Erythroblast (primary cell): ENCODE data around the gene APOE.

Experiments used
- GATA1 ChIP-seq: IDR thresholded peaks from 2 replicates; pipeline ENCODE4 v1.6.1; 2011; ENCODE audit warnings: low read depth, mild to moderate bottlenecking, control low read depth, low read length, moderate library complexity
- POLR2A ChIP-seq: IDR thresholded peaks from 2 replicates; pipeline ENCODE4 v1.6.1; 2011; ENCODE audit warnings: mild to moderate bottlenecking, low read length

GRCh38 chr19:44875666-44876451 lies 29.7 kb upstream of the APOE start:
- TF ChIP-seq POLR2A (no peak), GATA1 (no peak)
